Parathyroid adenoma (tissue), 2 donors: Measurements from ENCODE around the gene MAK.
"Not testable (repeated sequence)": the region's sequence is repeated elsewhere in the genome, so short reads cannot be mapped to it uniquely, and the experiment has no call there.

Experiments
- H2AFZ ChIP-seq: fragments of 300-600 bp; sonication (generic); one replicate; pipeline ENCODE4 v1.7.0; 2017; ENCODE audit warnings: antibody characterized with exemption, mild to moderate bottlenecking
- H3K27ac ChIP-seq: fragments of 300-600 bp; sonication (generic); one replicate; pipeline ENCODE4 v1.7.0; 2017
- H3K27me3 ChIP-seq: fragments of 300-600 bp; sonication (generic); one replicate; pipeline ENCODE4 v1.7.0; 2017; ENCODE audit warnings: low read length; ENCODE audit not compliant: control insufficient read depth, insufficient read depth
- H3K36me3 ChIP-seq: fragments of 300-600 bp; sonication (generic); one replicate; pipeline ENCODE4 v1.7.0; 2017; ENCODE audit warnings: low read length; ENCODE audit not compliant: control insufficient read depth, insufficient read depth
- H3K4me1 ChIP-seq: fragments of 300-600 bp; sonication (generic); one replicate; pipeline ENCODE4 v1.7.0; 2017; ENCODE audit warnings: control low read depth
- H3K4me2 ChIP-seq: fragments of 300-600 bp; sonication (generic); one replicate; pipeline ENCODE4 v1.7.0; 2017; ENCODE audit warnings: low read length
- H3K4me3 ChIP-seq: fragments of 300-600 bp; sonication (generic); one replicate; pipeline ENCODE4 v1.7.0; 2017; ENCODE audit warnings: low read depth, low read length
- H3K79me2 ChIP-seq: fragments of 300-600 bp; sonication (generic); one replicate; pipeline ENCODE4 v1.7.0; 2017; ENCODE audit warnings: control low read depth
- H3K9ac ChIP-seq: fragments of 300-600 bp; sonication (generic); one replicate; pipeline ENCODE4 v1.7.0; 2017; ENCODE audit warnings: mild to moderate bottlenecking
- H3K9me3 ChIP-seq: fragments of 300-600 bp; sonication (generic); one replicate; pipeline ENCODE4 v1.7.0; 2017; ENCODE audit warnings: low read length; ENCODE audit not compliant: control insufficient read depth
- CTCF ChIP-seq: fragments of 300-600 bp; sonication (generic); IDR thresholded peaks from one replicate; pipeline ENCODE4 v1.7.0; 2017; ENCODE audit warnings: antibody characterized with exemption, mild to moderate bottlenecking
- donor health status: primary hyperparathyroidism.

Gene MAK

DNA sequence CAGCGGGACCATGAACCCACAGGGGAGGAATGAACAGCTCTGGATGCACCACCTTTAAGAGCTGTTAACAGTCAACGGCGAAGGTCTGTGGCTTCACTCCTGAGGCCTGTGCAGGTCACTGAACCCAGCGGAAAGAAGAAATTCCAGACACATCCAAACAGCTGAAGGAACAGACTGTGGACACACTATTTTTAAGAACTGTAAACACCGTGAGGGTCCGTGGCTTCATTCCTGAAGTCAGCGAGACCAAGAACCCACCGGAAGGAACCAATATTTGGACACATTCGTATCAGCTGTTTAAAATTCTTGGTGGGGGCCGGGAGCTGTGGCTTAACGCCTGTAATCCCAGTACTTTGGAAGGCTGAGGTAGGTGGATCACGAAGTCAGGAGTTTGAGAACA is 96.1 kb downstream of the MAK start:
- Histone ChIP-seq H3K9me3 (no peaks in the 10 kb centered on the region), H2AFZ (no peak overlapping the region), H3K4me2 (no peak overlapping the region), H3K27ac (no peak overlapping the region), H3K4me1 (no peaks in the 10 kb centered on the region), H3K79me2 (peaks cover 4% of the 10 kb centered on the region), H3K36me3 (no peaks in the 10 kb centered on the region), H3K9ac (no peak overlapping the region), H3K27me3 (no peaks in the 10 kb centered on the region), H3K4me3 (no peak overlapping the region)
- no peak for TF ChIP-seq CTCF

- H3K4me2 ChIP-seq, H3K4me1 ChIP-seq, H3K79me2 ChIP-seq, H3K9ac ChIP-seq, H2AFZ ChIP-seq, H3K4me3 ChIP-seq, H3K27me3 ChIP-seq, H3K36me3 ChIP-seq, H3K27ac ChIP-seq, H3K9me3 ChIP-seq: not testable (repeated sequence)
Measured at GRCh38 chr6:10741643-10742042, 96.7 kb downstream of the MAK start.

GRCh38 chr6:10740061-10740460 is 98.3 kb downstream of the MAK start:
- Histone ChIP-seq H3K79me2 (peaks cover 4% of the 10 kb centered on the region), H2AFZ (no peak overlapping the region), H3K4me1 (no peaks in the 10 kb centered on the region), H3K27me3 (no peaks in the 10 kb centered on the region), H3K9ac (no peak overlapping the region), H3K27ac (no peak overlapping the region), H3K4me3 (no peak overlapping the region), H3K9me3 (no peaks in the 10 kb centered on the region), H3K4me2 (no peak overlapping the region), H3K36me3 (no peaks in the 10 kb centered on the region)
- no peak for TF ChIP-seq CTCF

- H3K36me3 ChIP-seq: no peaks in the 10 kb centered on the region
- H3K4me2 ChIP-seq: no peak overlapping the region
- H3K79me2 ChIP-seq: peaks cover 4% of the 10 kb centered on the region
- no peak overlapping the region for H2AFZ ChIP-seq
- H3K27ac ChIP-seq: no peak overlapping the region
- no peaks in the 10 kb centered on the region for H3K27me3 ChIP-seq
- TF ChIP-seq CTCF: no peak
- no peak overlapping the region for H3K9ac ChIP-seq
- no peaks in the 10 kb centered on the region for H3K9me3 ChIP-seq
- peaks cover 10% of the 10 kb centered on the region for H3K4me1 ChIP-seq
- no peak overlapping the region for H3K4me3 ChIP-seq
Measured at GRCh38 chr6:10736731-10737130, 101.6 kb downstream of the MAK start.

- Histone ChIP-seq H3K9me3 (no peaks in the 10 kb centered on the region), H3K36me3 (no peaks in the 10 kb centered on the region), H3K4me2 (no peak overlapping the region), H3K27me3 (no peaks in the 10 kb centered on the region), H3K79me2 (no peaks in the 10 kb centered on the region), H3K9ac (no peak overlapping the region), H3K4me1 (peaks cover 20% of the 10 kb centered on the region), H3K27ac (peak overlapping the region; percentile 59), H3K4me3 (no peak overlapping the region), H2AFZ (peak overlapping the region; percentile 59)
- TF ChIP-seq CTCF: no peak
Measured at GRCh38 chr6:10733863-10734262, 104.5 kb downstream of the MAK start.
